ENCODE data around the gene NOS1. TPM values are rescaled to one million over a fixed set of nuclear protein-coding genes. Genes with fewer than 3 reads are reported as not detected.
"Not testable (repeated sequence)": the region's sequence is repeated elsewhere in the genome, so short reads cannot be mapped to it uniquely, and the experiment has no call there.

Gene NOS1
- total RNA-seq, 3 donors from 2014 or later: 0.03 TPM; not detected in 2

- Mint-ChIP-seq H3K4me1 (ENCODE audit: low read depth) (no peaks in the 10 kb centered on the region), H3K9me3 (no peaks in the 10 kb centered on the region), H3K36me3 (ENCODE audit: insufficient read depth) (no peaks in the 10 kb centered on the region), H3K4me3 (no peak overlapping the region), H3K27me3 (ENCODE audit: low read depth) (no peaks in the 10 kb centered on the region)
- no peak for ATAC-seq
- DNase-seq: no peak
These were observed 23.3 kb upstream of the NOS1 start for GRCh38 chr12:117384735-117385134.

DNA sequence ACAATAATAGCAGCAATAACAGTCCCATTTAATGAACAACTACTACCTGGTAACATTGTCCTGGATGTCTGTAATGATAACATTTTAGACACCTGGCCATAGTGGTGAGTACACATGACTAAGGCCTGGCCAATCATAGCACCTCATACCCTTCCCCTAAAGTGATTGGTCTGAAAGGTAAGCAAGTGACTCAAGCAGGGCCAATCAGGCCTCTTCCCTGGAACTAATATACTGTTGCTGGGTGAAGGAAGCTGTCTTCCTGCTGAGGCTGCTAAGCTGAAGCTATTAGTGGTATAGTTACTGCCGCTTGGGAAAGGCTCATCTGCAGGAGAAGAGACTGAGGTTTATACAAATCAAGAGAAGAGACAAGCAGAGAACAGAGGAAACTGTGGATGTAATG, 18.7 kb upstream of the NOS1 start:
- Mint-ChIP-seq H3K9me3 (peaks cover 3% of the 10 kb centered on the region), H3K4me1 (ENCODE audit: low read depth) (no peaks in the 10 kb centered on the region), H3K27me3 (ENCODE audit: low read depth) (peaks cover 4% of the 10 kb centered on the region), H3K4me3 (no peak overlapping the region), H3K36me3 (ENCODE audit: insufficient read depth) (no peaks in the 10 kb centered on the region)
- no peak for DNase-seq
- no peak for ATAC-seq

- no peak overlapping the region for H3K4me3 Mint-ChIP-seq
- peaks cover 4% of the 10 kb centered on the region for H3K27me3 Mint-ChIP-seq (ENCODE audit: low read depth)
- DNase-seq: no peak
- peaks cover 6% of the 10 kb centered on the region for H3K9me3 Mint-ChIP-seq
- no peak for ATAC-seq
- H3K4me1 Mint-ChIP-seq (ENCODE audit: low read depth): no peaks in the 10 kb centered on the region
- no peaks in the 10 kb centered on the region for H3K36me3 Mint-ChIP-seq (ENCODE audit: insufficient read depth)
These were observed 16.3 kb upstream of the NOS1 start for GRCh38 chr12:117377758-117378157.

- peaks cover 10% of the 10 kb centered on the region for H3K27me3 Mint-ChIP-seq (ENCODE audit: low read depth)
- no peaks in the 10 kb centered on the region for H3K4me1 Mint-ChIP-seq (ENCODE audit: low read depth)
- no peaks in the 10 kb centered on the region for H3K36me3 Mint-ChIP-seq (ENCODE audit: insufficient read depth)
- no peak for DNase-seq
- H3K4me3 Mint-ChIP-seq: no peak overlapping the region
- no peak for ATAC-seq
- peaks cover 6% of the 10 kb centered on the region for H3K9me3 Mint-ChIP-seq
These were observed 9.2 kb upstream of the NOS1 start for GRCh38 chr12:117370588-117370987.

GRCh38 chr12:117370000-117370399, 8.6 kb upstream of the NOS1 start:
- ATAC-seq; H3K9me3 Mint-ChIP-seq; H3K4me1 Mint-ChIP-seq (ENCODE audit: low read depth); H3K4me3 Mint-ChIP-seq; DNase-seq; H3K36me3 Mint-ChIP-seq (ENCODE audit: insufficient read depth): not testable (repeated sequence)
- H3K27me3 Mint-ChIP-seq (ENCODE audit: low read depth): peaks cover 15% of the 10 kb centered on the region

DNA sequence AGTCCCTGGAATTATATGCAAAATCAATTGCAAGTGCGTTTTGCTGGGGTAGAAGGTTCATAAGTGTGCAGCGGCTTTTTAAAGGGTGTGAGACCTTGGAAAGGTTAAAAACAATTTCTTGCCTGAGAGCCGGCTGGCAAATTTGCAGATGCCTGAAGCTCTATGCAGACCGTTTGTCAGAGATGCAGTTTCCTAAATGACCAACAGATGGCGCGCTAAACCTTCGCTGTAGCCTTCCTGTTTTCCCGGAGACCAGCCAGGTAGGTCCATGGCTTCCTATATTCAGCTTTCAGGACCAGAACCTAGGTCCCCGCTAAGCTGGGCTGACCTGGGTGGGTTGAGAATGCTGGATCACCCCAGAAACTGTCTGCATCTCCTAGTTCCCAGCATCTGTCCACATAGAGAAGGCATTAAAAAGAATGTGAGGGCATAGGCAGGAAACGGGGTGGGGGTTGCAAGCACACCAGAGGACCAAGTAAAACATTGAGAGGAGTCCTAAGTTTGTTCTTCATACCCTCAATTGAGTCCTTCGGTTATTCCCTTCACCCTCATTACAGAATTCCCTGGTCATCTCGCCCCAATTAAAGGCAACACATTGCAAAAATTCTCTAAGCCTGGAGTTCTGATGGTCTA, 5.7 kb upstream of the NOS1 start:
- peaks cover 39% of the 10 kb centered on the region for H3K27me3 Mint-ChIP-seq (ENCODE audit: low read depth)
- H3K4me1 Mint-ChIP-seq (ENCODE audit: low read depth): no peaks in the 10 kb centered on the region
- H3K4me3 Mint-ChIP-seq: no peak overlapping the region
- peak; percentile 14 for DNase-seq
- H3K9me3 Mint-ChIP-seq: no peaks in the 10 kb centered on the region
- no peaks in the 10 kb centered on the region for H3K36me3 Mint-ChIP-seq (ENCODE audit: insufficient read depth)
- peak in 1 of 2 donors; percentile 51 for ATAC-seq

DNA sequence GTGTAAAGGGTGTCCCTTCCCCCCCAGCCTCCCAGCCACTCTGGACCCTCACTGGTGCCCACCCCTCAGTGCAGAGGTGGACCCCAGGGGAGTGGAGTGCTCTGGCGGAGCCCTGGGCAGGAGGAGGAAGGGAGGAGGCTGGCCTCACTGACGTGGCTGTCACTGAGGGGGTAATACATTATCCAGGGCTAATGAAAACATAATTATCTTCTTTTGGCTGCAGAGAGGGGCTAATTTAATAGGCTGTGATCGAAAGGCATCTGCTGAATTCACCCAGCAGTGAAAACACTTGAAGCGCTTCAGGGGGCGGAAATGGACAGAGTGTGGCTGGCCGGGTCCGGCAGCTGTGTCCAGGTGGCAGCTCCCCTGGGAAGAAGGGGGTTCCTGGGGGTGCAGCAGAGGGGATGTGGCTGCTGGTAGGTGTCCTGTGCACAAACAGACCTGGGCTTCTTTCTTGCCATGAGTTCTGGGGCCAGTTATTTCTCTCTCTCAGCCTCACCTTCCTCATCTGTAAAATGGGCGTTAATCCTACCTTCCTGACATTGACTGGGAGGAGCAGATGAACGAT, 3.7 kb upstream of the NOS1 start:
- DNase-seq: no peak
- Mint-ChIP-seq H3K27me3 (ENCODE audit: low read depth) (peaks cover 48% of the 10 kb centered on the region), H3K4me3 (no peak overlapping the region), H3K4me1 (ENCODE audit: low read depth) (no peaks in the 10 kb centered on the region), H3K36me3 (ENCODE audit: insufficient read depth) (no peaks in the 10 kb centered on the region), H3K9me3 (no peaks in the 10 kb centered on the region)
- ATAC-seq: no peak

- H3K9me3 Mint-ChIP-seq: no peaks in the 10 kb centered on the region
- no peak for ATAC-seq
- H3K36me3 Mint-ChIP-seq (ENCODE audit: insufficient read depth): no peaks in the 10 kb centered on the region
- H3K27me3 Mint-ChIP-seq (ENCODE audit: low read depth): peaks cover 56% of the 10 kb centered on the region
- no peak overlapping the region for H3K4me3 Mint-ChIP-seq
- no peak for DNase-seq
- H3K4me1 Mint-ChIP-seq (ENCODE audit: low read depth): no peaks in the 10 kb centered on the region
These were observed 2.6 kb upstream of the NOS1 start for GRCh38 chr12:117363953-117364486.

- ATAC-seq (no peak), DNase-seq (no peak)
- peaks cover 65% of the 10 kb centered on the region for H3K27me3 Mint-ChIP-seq (ENCODE audit: low read depth)
These were observed 1.7 kb upstream of the NOS1 start for GRCh38 chr12:117363056-117363662.

GRCh38 chr12:117362391-117362790, 965 bp upstream of the NOS1 start:
- Mint-ChIP-seq H3K27me3 (ENCODE audit: low read depth) (peaks cover 69% of the 10 kb centered on the region), H3K4me1 (ENCODE audit: low read depth) (no peaks in the 10 kb centered on the region), H3K36me3 (ENCODE audit: insufficient read depth) (no peaks in the 10 kb centered on the region), H3K9me3 (no peaks in the 10 kb centered on the region), H3K4me3 (no peak overlapping the region)
- DNase-seq (no peak), ATAC-seq (no peak)

More at GRCh38 chr12:117363056-117363662, 1.7 kb upstream of the NOS1 start:
- no peaks in the 10 kb centered on the region for H3K9me3 Mint-ChIP-seq
- H3K36me3 Mint-ChIP-seq (ENCODE audit: insufficient read depth): no peaks in the 10 kb centered on the region
- no peak overlapping the region for H3K4me3 Mint-ChIP-seq
- no peaks in the 10 kb centered on the region for H3K4me1 Mint-ChIP-seq (ENCODE audit: low read depth)

- Mint-ChIP-seq H3K4me3 (no peak overlapping the region), H3K9me3 (no peaks in the 10 kb centered on the region), H3K4me1 (ENCODE audit: low read depth) (no peaks in the 10 kb centered on the region), H3K27me3 (ENCODE audit: low read depth) (peaks cover 71% of the 10 kb centered on the region), H3K36me3 (ENCODE audit: insufficient read depth) (no peaks in the 10 kb centered on the region)
- ATAC-seq (no peak), DNase-seq (no peak)
These were observed 479 bp upstream of the NOS1 start for GRCh38 chr12:117361905-117362304.

GRCh38 chr12:117360551-117361346, 677 bp downstream of the NOS1 start:
- Mint-ChIP-seq H3K9me3 (no peaks in the 10 kb centered on the region), H3K27me3 (ENCODE audit: low read depth) (peaks cover 66% of the 10 kb centered on the region), H3K36me3 (ENCODE audit: insufficient read depth) (no peaks in the 10 kb centered on the region), H3K4me3 (no peak overlapping the region), H3K4me1 (ENCODE audit: low read depth) (no peaks in the 10 kb centered on the region)
- DNase-seq (no peak), ATAC-seq (no peak)

GRCh38 chr12:117360222-117360550, 1.2 kb downstream of the NOS1 start:
- H3K4me3 Mint-ChIP-seq: no peak overlapping the region
- no peaks in the 10 kb centered on the region for H3K36me3 Mint-ChIP-seq (ENCODE audit: insufficient read depth)
- no peaks in the 10 kb centered on the region for H3K4me1 Mint-ChIP-seq (ENCODE audit: low read depth)
- DNase-seq (no peak), ATAC-seq (no peak)
- peaks cover 62% of the 10 kb centered on the region for H3K27me3 Mint-ChIP-seq (ENCODE audit: low read depth)
- no peaks in the 10 kb centered on the region for H3K9me3 Mint-ChIP-seq

- no peak for ATAC-seq
- H3K27me3 Mint-ChIP-seq (ENCODE audit: low read depth): peaks cover 55% of the 10 kb centered on the region
- H3K36me3 Mint-ChIP-seq (ENCODE audit: insufficient read depth): no peaks in the 10 kb centered on the region
- H3K4me1 Mint-ChIP-seq (ENCODE audit: low read depth): no peaks in the 10 kb centered on the region
- H3K9me3 Mint-ChIP-seq: no peaks in the 10 kb centered on the region
- no peak for DNase-seq
- H3K4me3 Mint-ChIP-seq: no peak overlapping the region
These were observed 2.2 kb downstream of the NOS1 start for GRCh38 chr12:117359029-117359845.
